T-helper 2 cell (primary cell): ENCODE measurements around the gene COA1.
"Not testable (repeated sequence)": the region's sequence is repeated elsewhere in the genome, so short reads cannot be mapped to it uniquely, and the experiment has no call there.

Experiments used
- DNase-seq, 5 experiments: peaks; one replicate each; pipeline versions ENCODE4 v3.0.0 to v3.0.0-alpha.2; 2012 to 2022
- total RNA-seq, 2 donors: gene quantifications; one replicate each; lab custom pipeline; 2026; lab: John Stamatoyannopoulos, UW

The COA1 gene, protein sequence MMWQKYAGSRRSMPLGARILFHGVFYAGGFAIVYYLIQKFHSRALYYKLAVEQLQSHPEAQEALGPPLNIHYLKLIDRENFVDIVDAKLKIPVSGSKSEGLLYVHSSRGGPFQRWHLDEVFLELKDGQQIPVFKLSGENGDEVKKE
- total RNA-seq, result 39.0 to 42.0 reads per million in 2 donors

GRCh38 chr7:43729214-43729923 is at the start of gene COA1:
Gene COA1, minus strand, starts transcription at chr7:43729523. Its CDS starts 80,909 bp downstream, at chr7:43648614.
- DNase-seq, result peak; percentile 50 to 91 (median 71)

DNA sequence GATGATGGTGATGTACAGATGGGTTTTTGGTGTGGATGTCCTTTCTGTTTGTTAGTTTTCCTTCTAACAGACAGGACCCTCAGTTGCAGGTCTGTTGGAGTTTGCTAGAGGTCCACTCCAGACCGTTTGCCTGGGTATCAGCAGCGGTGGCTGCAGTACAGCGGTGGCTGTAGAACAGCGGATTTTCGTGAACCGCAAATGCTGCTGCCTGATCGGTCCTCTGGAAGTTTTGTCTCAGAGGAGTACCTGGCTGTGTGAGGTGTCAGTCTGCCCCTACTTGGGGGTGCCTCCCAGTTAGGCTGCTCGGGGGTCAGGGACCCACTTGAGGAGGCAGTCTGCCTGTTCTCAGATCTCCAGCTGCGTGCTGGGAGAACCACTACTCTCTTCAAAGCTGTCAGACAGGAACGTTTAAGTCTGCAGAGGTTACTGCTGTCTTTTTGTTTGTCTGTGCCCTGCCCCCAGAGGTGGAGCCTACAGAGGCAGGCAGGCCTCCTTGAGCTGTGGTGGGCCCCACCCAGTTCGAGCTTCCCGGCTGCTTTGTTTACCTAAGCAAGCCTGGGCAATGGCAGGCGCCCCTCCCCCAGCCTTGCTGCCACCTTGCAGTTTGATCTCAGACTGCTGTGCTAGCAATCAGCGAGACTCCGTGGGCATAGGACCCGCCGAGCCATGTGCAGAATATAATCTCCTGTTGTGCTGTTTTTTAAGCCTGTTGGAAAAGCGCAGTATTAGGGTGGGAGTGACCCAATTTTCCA is 49.1 kb upstream of the COA1 start:
- not testable (repeated sequence) for DNase-seq

DNA sequence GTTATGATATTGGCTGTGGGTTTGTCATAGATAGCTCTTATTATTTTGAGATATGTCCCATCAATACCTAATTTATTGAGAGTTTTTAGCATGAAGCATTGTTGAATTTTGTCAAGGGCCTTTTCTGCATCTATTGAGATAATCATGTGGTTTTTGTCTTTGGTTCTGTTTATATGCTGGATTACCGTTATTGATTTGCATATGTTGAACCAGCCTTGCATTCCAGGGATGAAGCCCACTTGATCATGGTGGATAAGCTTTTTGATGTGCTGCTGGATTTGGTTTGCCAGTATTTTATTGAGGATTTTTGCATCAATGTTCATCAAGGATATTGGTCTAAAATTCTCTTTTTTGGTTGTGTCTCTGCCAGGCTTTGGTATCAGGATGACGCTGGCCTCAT is 45.9 kb upstream of the COA1 start:
- not testable (repeated sequence) for DNase-seq

- not testable (repeated sequence) for DNase-seq
Measured at GRCh38 chr7:43773268-43773667, 43.9 kb upstream of the COA1 start.

- DNase-seq, result no peak
Measured at GRCh38 chr7:43771573-43771972, 42.2 kb upstream of the COA1 start.

- no peak for DNase-seq
Measured at GRCh38 chr7:43771128-43771527, 41.8 kb upstream of the COA1 start.

DNA sequence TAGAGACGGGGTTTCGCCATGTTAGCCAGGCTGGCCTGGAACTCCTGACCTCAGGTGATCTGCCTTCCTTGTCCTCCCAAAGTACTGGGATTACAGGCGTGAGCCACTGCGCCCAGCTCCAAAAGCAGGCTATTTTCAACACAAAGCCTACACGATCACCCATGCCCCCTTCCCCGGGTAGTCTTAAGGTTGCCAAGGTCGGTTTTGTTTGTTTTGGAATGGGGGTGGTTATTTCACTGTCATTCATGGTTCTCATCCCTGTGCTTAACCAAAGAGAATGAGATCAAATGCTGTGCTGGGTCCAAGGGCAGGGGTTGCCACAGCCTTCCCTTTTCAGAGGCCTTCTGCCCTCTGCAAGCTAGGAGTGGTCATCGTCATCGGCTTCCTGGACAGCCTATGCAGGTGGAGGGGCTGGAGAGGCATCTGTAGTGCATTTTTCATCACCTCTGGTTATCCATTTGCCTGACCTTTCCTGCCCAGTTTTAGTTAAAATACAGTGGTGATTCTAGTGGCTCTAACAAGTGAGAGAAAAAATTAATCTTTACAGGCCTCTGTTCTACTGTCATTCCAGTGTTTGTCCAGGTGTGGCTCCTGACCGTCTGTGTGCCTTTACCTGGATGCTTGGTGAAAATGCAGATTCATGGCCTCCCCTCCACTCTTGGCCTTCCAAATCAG is 40.6 kb upstream of the COA1 start:
- no peak for DNase-seq

DNA sequence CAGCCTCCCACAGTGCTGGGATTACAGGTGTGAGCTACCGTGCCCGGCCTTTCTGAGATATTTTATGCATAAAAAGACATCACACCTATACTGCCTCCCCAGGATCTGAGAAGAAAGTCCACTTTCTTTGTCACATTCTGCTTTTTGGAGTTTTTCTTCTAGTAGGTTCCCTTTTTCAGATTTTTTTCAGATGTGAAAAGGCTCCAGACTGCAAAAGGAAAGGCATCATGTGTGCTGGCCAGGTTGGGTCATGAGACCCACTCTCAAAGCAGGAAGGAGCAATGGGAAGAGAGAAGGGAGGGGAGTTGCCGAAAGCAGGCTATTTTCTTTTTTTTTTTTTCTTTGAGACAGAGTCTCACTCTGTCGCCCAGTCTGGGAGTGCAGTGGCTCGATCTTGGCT is 40.0 kb upstream of the COA1 start:
- no peak for DNase-seq

DNA sequence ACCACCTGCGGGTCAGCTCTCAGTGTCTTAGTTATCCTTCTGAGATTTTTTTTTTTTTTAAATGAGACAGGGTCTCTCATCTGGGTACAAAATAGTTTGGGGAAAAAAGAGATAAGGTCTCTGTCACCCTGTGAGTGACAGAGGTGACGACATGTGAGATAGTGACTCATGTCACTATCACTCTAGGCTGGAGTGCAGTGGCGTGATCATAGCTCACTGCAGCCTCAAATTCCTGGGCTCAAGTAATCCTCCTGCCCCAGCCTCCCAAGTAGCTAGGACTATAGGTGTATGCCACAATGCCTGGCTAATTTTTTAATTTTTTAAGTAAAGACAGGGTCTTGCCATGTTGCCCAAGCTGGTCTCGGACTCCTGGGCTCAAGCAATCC is 39.6 kb upstream of the COA1 start:
- DNase-seq, result no peak

DNA sequence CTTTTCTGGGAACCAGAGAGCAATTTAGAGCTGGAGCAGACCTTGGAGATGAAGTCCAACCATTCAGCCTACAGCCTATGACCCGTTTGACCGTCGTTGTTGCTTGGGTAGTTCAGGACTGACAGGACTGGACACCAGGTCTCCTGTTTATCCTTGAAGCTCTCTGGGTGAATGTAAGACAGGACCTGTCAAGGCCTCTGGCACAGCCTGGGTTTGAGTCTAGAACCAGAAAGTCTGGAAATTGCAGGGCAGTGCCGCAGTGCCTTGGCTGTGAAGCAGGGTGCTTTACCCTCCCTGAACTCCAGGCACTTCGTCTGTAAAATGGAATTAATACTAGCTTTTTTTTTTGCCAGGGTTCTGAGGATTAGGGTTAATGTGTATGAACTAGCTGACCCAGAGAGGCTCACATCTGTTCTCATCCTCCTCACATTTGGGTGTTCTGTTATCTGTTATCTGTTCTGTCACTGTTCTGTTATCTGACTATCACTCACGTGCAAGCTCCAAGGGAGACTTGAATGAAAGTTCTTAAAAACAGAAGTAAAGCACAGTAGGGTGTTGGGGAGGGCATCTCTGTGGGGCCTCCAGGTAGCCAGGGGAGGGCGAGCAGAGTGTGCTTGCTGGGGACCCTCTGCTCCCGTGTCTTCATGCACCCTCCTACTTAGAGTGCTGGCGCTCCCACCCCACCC is 39.0 kb upstream of the COA1 start:
- DNase-seq, result peak in 1 of 5 experiments; percentile 30

- DNase-seq, result no peak
Measured at GRCh38 chr7:43767311-43767710, 38.0 kb upstream of the COA1 start.

GRCh38 chr7:43766564-43766963 is 37.2 kb upstream of the COA1 start:
- DNase-seq, result no peak

- DNase-seq, result no peak
Measured at GRCh38 chr7:43764807-43765491, 35.6 kb upstream of the COA1 start.

GRCh38 chr7:43764039-43764761 is 34.9 kb upstream of the COA1 start:
- DNase-seq, result peak in 1 of 5 experiments; percentile 20

DNA sequence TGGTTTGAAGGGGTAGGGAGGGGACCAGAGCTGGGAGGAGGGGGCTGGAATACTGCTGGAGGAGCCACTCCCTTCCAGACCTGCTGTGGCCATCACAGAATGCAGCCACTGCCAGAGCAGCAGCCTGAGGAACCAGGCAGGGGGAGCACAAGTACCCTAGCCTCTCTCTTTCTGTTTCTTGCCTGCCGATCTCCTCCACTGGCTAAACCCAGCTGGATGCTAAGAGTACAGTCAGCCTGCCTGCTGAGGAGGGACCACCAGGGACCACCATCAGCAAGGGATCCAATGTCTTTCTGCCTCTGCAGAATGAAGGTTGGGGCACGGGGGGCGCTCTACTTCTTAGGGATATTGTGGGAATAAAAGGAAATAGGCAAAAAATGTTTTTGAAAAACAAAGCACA is 33.9 kb upstream of the COA1 start:
- no peak for DNase-seq

- DNase-seq, result no peak
Measured at GRCh38 chr7:43761938-43762692, 32.8 kb upstream of the COA1 start.

DNA sequence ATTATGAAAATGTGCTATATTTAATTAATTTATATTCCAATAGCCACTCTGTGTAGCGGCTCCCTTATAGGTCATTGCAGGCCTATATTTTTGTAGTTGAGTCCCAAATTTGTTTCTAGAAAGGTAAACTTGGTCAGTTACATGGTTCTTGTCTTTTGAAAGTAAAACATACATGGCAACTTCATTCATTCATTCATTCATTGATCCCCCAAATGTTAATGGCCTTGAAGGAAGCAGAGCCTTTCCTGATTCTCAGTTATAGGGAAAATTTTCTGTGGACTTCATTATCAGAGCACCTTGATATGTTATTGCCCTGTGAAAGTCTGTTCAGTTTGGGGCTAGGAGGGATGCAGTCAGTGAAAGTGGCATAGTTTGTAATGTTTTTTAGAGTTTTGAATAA is 32.1 kb upstream of the COA1 start:
- DNase-seq, result no peak

DNA sequence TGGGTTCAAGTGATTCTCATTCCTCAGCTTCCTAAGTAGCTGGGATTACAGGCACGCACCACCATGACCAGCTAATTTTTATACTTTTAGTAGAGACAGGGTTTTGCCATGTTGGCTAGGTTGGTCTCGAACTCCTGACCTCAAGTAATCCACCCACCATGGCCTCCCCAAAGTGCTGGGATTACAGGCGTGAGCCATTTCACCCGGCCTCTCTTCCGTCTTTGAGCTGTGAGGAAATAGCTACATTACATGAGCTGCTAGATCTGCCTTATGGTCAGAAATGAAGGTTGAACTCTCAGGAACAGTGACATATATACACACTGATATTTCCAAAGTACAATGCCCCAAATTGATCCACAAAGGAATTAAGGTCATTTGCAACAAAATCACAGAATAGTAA is 31.5 kb upstream of the COA1 start:
- no peak for DNase-seq

GRCh38 chr7:43758822-43759683 is 29.7 kb upstream of the COA1 start:
- DNase-seq, result peak in 4 of 5 experiments; percentile 23 to 56 (median 41)
